NCI-H187 treated with DMSO at 0.1 percent for 48 hours (cell line): ENCODE results near the gene PCLAF.
"Not testable (repeated sequence)": the region's sequence is repeated elsewhere in the genome, so short reads cannot be mapped to it uniquely, and the experiment has no call there.

Experiments used
- DNase-seq: peaks from one replicate; lab custom pipeline; 2025; lab: John Stamatoyannopoulos, UW

PCLAF gene

GRCh38 chr15:64361259-64361658, 20.0 kb downstream of the PCLAF start:
- no peak for DNase-seq

GRCh38 chr15:64356710-64357040, 24.6 kb downstream of the PCLAF start:
- DNase-seq, result no peak

GRCh38 chr15:64355944-64356709, 25.1 kb downstream of the PCLAF start, which contains the start of gene CSNK1G1:
TSS of gene CSNK1G1 (minus strand) at chr15:64356173. CDS start at chr15:64300499, 55,674 bp downstream.
- DNase-seq, result peak; percentile 79

- DNase-seq, result no peak
Observed at GRCh38 chr15:64355348-64355943, 25.8 kb downstream of the PCLAF start.

GRCh38 chr15:64354688-64355344, 26.4 kb downstream of the PCLAF start:
- no peak for DNase-seq

GRCh38 chr15:64351265-64351664, 30.0 kb downstream of the PCLAF start:
- DNase-seq, result no peak

- no peak for DNase-seq
Observed at GRCh38 chr15:64349375-64349774, 31.9 kb downstream of the PCLAF start.

- no peak for DNase-seq
Observed at GRCh38 chr15:64348455-64348854, 32.8 kb downstream of the PCLAF start.

- not testable (repeated sequence) for DNase-seq
Observed at GRCh38 chr15:64346242-64346641, 35.0 kb downstream of the PCLAF start.

- no peak for DNase-seq
Observed at GRCh38 chr15:64344651-64345294, 36.5 kb downstream of the PCLAF start.

GRCh38 chr15:64343841-64344240, 37.4 kb downstream of the PCLAF start:
- no peak for DNase-seq

- DNase-seq, result no peak
Observed at GRCh38 chr15:64343222-64343621, 38.0 kb downstream of the PCLAF start.

- no peak for DNase-seq
Observed at GRCh38 chr15:64341961-64342360, 39.3 kb downstream of the PCLAF start.

GRCh38 chr15:64340355-64340754, 40.9 kb downstream of the PCLAF start:
- DNase-seq, result no peak

- no peak for DNase-seq
Observed at GRCh38 chr15:64337761-64338160, 43.5 kb downstream of the PCLAF start.

GRCh38 chr15:64333986-64334929, 47.0 kb downstream of the PCLAF start:
- no peak for DNase-seq

- DNase-seq, result no peak
Observed at GRCh38 chr15:64333516-64333915, 47.7 kb downstream of the PCLAF start.

GRCh38 chr15:64331668-64332067, 49.6 kb downstream of the PCLAF start:
- not testable (repeated sequence) for DNase-seq

GRCh38 chr15:64326975-64327374, 54.3 kb downstream of the PCLAF start:
- DNase-seq, result not testable (repeated sequence)

GRCh38 chr15:64326458-64326857, 54.8 kb downstream of the PCLAF start:
- not testable (repeated sequence) for DNase-seq

GRCh38 chr15:64324165-64324877, 56.9 kb downstream of the PCLAF start:
- DNase-seq, result no peak
